Natural killer cell (primary cell): Measurements from ENCODE around the gene MAP2K5. TPM values are rescaled to one million over a fixed set of nuclear protein-coding genes. Genes with fewer than 3 reads are reported as not detected.

ENCODE experiments used
- ATAC-seq, 3 donors: fragments of 150-1000 bp in 2 of 3; fragments of 200-7000 bp in 1 of 3; cut with Tn5 transposase; 1 replicate in 1 of 3; 2 replicates in 2 of 3; pipeline ENCODE4 v1.10.0; 2021; ENCODE audit warnings: mild to moderate bottlenecking in 2 of 3, moderate library complexity in 2 of 3
- DNase-seq, 2 donors: peaks; one replicate each; pipeline versions ENCODE4 v3.0.0 to v3.0.0-alpha.2; 2013 to 2021; ENCODE audit warnings: mixed read lengths in 1 of 2
- H3K27ac ChIP-seq: one replicate; pipeline ENCODE4 v1.5.1; 2013; ENCODE audit warnings: mild to moderate bottlenecking, low read length
- H3K27me3 ChIP-seq: one replicate; pipeline ENCODE4 v1.6.1; 2013; ENCODE audit warnings: low read length; ENCODE audit not compliant: control insufficient read depth, insufficient read depth
- H3K36me3 ChIP-seq: one replicate; pipeline ENCODE4 v1.6.1; 2013; ENCODE audit warnings: low read length; ENCODE audit not compliant: control insufficient read depth, insufficient read depth
- H3K4me1 ChIP-seq: one replicate; pipeline ENCODE4 v1.6.1; 2013; ENCODE audit warnings: low read length; ENCODE audit not compliant: control insufficient read depth, insufficient read depth
- H3K4me3 ChIP-seq: one replicate; pipeline ENCODE4 v1.5.1; 2013; ENCODE audit warnings: low read length
- H3K9me3 ChIP-seq: one replicate; pipeline ENCODE4 v1.6.1; 2013; ENCODE audit warnings: low read length; ENCODE audit not compliant: control insufficient read depth, insufficient read depth
- H3K27ac Mint-ChIP-seq, 2 donors: one replicate each; pipeline ENCODE4 v1.8.0; 2022; ENCODE audit warnings: mild to moderate bottlenecking in 2 of 2, mixed read lengths in 2 of 2, moderate library complexity in 1 of 2
- H3K27me3 Mint-ChIP-seq, 2 donors: one replicate each; pipeline ENCODE4 v1.8.0; 2022; ENCODE audit warnings: low read depth in 2 of 2, mixed read lengths in 2 of 2
- H3K36me3 Mint-ChIP-seq: one replicate; pipeline ENCODE4 v1.8.0; 2022; ENCODE audit warnings: mixed read lengths
- H3K4me1 Mint-ChIP-seq, 2 donors: one replicate each; pipeline ENCODE4 v1.8.0; 2022; ENCODE audit warnings: mixed read lengths in 2 of 2
- H3K4me3 Mint-ChIP-seq: one replicate; pipeline ENCODE4 v1.8.0; 2022; ENCODE audit warnings: mild to moderate bottlenecking, moderate library complexity, mixed read lengths
- H3K9me3 Mint-ChIP-seq, 2 donors: one replicate each; pipeline ENCODE4 v1.8.0; 2022; ENCODE audit warnings: mixed read lengths in 2 of 2
- WGBS: methylation state at CpG from one replicate; pipeline ENCODE4 v1.1.7; 2013; ENCODE audit warnings: missing lambda C conversion rate; ENCODE audit not compliant: insufficient coverage; 5-methylcytosine and 5-hydroxymethylcytosine counted together
- intact Hi-C: fragments of 100-400 bp; cut with micrococcal nuclease; formaldehyde crosslinking; loops from one replicate; pipeline ENCODE4 v1.14.2; 2022
- total RNA-seq, 4 donors: library from RNA; stranded (reverse); fragments of 120-200 nt in 1 of 4; gene quantifications; one replicate each; pipeline versions ENCODE4 v1.2.3 to v1.2.4, GENCODE V29; 2013 to 2022
- TF ChIP-seq, protein P1 (sequence below): fragments of 200-600 bp; IDR thresholded peaks from one replicate; pipeline ENCODE4 v1.8.0; 2022; ENCODE audit warnings: antibody characterized with exemption

The MAP2K5 gene
- total RNA-seq, 3 donors from 2014 or later (not counting 1 experiment from before 2014, with no cell fraction given) = 25.6 to 32.6 (median 29.2) TPM

DNA sequence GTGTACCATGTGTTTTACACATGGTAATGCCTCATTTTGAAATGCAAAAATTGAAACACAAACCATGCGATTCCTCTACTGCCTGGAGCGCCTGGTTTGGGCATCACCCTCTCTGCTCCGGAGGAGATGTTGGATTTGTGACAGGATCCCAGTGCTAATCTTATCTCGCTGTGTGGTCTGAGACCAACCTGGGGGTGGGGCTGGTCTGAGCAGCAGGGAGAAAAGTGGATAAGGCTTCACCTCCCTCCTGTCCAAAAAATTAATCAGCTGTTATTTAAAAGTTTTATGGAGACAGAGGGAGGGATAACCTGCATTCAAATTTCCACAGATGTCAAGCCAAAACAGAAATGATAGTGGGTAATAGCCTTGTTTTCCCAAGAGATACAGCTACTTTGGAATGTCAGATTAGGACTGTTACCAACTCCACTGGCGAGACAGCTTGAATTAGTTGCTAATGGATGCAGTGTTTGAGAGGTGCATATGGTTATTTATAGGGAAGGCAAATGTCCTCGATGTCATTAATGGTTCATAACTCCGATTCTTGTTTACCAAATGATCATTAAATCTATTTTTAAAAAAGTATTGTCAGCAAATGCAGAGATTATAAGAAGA is 228.8 kb downstream of the MAP2K5 start:
- WGBS = 100% methylated on average over 5 of the region's 7 CpGs
- TF ChIP-seq, protein P1, sequence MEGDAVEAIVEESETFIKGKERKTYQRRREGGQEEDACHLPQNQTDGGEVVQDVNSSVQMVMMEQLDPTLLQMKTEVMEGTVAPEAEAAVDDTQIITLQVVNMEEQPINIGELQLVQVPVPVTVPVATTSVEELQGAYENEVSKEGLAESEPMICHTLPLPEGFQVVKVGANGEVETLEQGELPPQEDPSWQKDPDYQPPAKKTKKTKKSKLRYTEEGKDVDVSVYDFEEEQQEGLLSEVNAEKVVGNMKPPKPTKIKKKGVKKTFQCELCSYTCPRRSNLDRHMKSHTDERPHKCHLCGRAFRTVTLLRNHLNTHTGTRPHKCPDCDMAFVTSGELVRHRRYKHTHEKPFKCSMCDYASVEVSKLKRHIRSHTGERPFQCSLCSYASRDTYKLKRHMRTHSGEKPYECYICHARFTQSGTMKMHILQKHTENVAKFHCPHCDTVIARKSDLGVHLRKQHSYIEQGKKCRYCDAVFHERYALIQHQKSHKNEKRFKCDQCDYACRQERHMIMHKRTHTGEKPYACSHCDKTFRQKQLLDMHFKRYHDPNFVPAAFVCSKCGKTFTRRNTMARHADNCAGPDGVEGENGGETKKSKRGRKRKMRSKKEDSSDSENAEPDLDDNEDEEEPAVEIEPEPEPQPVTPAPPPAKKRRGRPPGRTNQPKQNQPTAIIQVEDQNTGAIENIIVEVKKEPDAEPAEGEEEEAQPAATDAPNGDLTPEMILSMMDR = no peak
- no peak overlapping the region for H3K4me3 Mint-ChIP-seq
- DNase-seq (no peak), ATAC-seq (no peak)
- no peaks in the 10 kb centered on the region for H3K27me3 Mint-ChIP-seq
- H3K4me1 Mint-ChIP-seq = no peaks in the 10 kb centered on the region
- no peak overlapping the region for H3K27ac Mint-ChIP-seq
- no peaks in the 10 kb centered on the region for H3K27me3 ChIP-seq
- no peaks in the 10 kb centered on the region for H3K9me3 Mint-ChIP-seq
- no peak overlapping the region for H3K4me3 ChIP-seq
- H3K27ac ChIP-seq = no peak overlapping the region
- H3K9me3 ChIP-seq = no peaks in the 10 kb centered on the region
- H3K36me3 ChIP-seq = peaks cover 3% of the 10 kb centered on the region
- intact Hi-C loops = no loop called here
- H3K4me1 ChIP-seq = no peaks in the 10 kb centered on the region
- H3K36me3 Mint-ChIP-seq = no peaks in the 10 kb centered on the region

- no peak for ATAC-seq
- Histone ChIP-seq H3K4me3 (no peak overlapping the region), H3K4me1 (no peaks in the 10 kb centered on the region), H3K27ac (no peak overlapping the region), H3K36me3 (peaks cover 1% of the 10 kb centered on the region), H3K9me3 (no peaks in the 10 kb centered on the region), H3K27me3 (no peaks in the 10 kb centered on the region)
- WGBS = 100% methylated on average over 3 of the region's 3 CpGs
- Mint-ChIP-seq H3K9me3 (no peaks in the 10 kb centered on the region), H3K4me3 (no peak overlapping the region), H3K27ac (no peak overlapping the region), H3K4me1 (no peaks in the 10 kb centered on the region), H3K27me3 (no peaks in the 10 kb centered on the region), H3K36me3 (no peaks in the 10 kb centered on the region)
- TF ChIP-seq, protein P1 = no peak
- DNase-seq = no peak
- intact Hi-C loops = no loop called here
These were observed 232.1 kb downstream of the MAP2K5 start for GRCh38 chr15:67774626-67775025.

DNA sequence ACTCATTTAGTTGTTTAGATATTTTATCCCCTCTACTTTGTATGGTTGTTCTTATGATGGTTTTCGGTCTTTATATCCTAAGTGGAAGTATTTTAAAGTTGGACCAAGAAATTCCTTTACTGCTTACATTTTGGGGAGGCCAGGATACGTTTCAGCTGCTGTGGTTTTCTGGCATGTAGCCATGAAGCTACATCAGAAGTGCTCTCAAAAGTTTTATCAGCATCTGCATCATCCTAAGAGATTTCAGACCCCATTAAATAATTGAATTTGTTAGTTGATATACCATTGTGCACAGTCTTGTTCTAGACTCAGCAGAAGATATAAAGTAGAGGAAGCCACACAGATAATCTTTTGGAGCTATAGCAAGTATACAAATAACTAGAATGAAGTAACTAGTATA is 232.7 kb downstream of the MAP2K5 start:
- intact Hi-C loops = no loop called here
- Histone ChIP-seq H3K27ac (no peak overlapping the region), H3K4me3 (no peak overlapping the region), H3K27me3 (no peaks in the 10 kb centered on the region), H3K9me3 (no peaks in the 10 kb centered on the region), H3K36me3 (no peaks in the 10 kb centered on the region), H3K4me1 (no peaks in the 10 kb centered on the region)
- H3K4me3 Mint-ChIP-seq = no peak overlapping the region
- no peaks in the 10 kb centered on the region for H3K27me3 Mint-ChIP-seq
- WGBS = 91% methylated on average over 2 of the region's 2 CpGs
- H3K27ac Mint-ChIP-seq = no peak overlapping the region
- no peaks in the 10 kb centered on the region for H3K4me1 Mint-ChIP-seq
- H3K9me3 Mint-ChIP-seq = no peaks in the 10 kb centered on the region
- ATAC-seq (no peak), DNase-seq (no peak)
- H3K36me3 Mint-ChIP-seq = no peaks in the 10 kb centered on the region
- TF ChIP-seq, protein P1 = no peak

DNA sequence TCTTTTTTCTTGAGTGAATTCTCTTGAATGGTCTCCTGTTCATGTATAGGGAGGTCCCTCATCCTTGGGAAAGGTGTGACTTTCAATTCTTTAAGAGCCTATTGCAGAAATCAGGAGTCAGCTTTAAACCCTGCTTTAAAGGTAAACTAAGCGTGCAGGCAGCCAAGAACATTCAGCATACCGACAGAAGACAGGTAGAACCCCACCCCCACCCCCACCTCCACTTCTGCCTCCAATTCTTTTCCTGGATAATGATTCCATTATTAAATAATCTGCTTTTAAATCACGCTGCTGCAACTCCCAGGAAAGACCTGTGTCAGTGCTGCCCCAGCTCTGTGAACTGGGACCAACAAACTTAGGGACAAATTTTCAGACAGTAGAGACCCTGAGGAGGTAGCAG is 233.5 kb downstream of the MAP2K5 start:
- Histone ChIP-seq H3K4me1 (no peaks in the 10 kb centered on the region), H3K27me3 (no peaks in the 10 kb centered on the region), H3K4me3 (no peak overlapping the region), H3K36me3 (no peaks in the 10 kb centered on the region), H3K9me3 (no peaks in the 10 kb centered on the region), H3K27ac (no peak overlapping the region)
- 93% methylated on average over 3 of the region's 3 CpGs for WGBS
- ATAC-seq (no peak), DNase-seq (no peak)
- H3K36me3 Mint-ChIP-seq = no peaks in the 10 kb centered on the region
- intact Hi-C loops = no loop called here
- H3K4me1 Mint-ChIP-seq = no peaks in the 10 kb centered on the region
- no peaks in the 10 kb centered on the region for H3K27me3 Mint-ChIP-seq
- H3K4me3 Mint-ChIP-seq = no peak overlapping the region
- H3K27ac Mint-ChIP-seq = no peak overlapping the region
- H3K9me3 Mint-ChIP-seq = no peaks in the 10 kb centered on the region
- TF ChIP-seq, protein P1 = no peak
